GM19463 (cell line): ENCODE data around the gene SLC25A1.

Experiments
- ATAC-seq: cut with Tn5 transposase; IDR thresholded peaks from one replicate; pipeline ENCODE4 v1.9.1; 2021; ENCODE audit warnings: mild to moderate bottlenecking, moderate library complexity; ENCODE audit not compliant: unreplicated experiment

Gene SLC25A1

DNA sequence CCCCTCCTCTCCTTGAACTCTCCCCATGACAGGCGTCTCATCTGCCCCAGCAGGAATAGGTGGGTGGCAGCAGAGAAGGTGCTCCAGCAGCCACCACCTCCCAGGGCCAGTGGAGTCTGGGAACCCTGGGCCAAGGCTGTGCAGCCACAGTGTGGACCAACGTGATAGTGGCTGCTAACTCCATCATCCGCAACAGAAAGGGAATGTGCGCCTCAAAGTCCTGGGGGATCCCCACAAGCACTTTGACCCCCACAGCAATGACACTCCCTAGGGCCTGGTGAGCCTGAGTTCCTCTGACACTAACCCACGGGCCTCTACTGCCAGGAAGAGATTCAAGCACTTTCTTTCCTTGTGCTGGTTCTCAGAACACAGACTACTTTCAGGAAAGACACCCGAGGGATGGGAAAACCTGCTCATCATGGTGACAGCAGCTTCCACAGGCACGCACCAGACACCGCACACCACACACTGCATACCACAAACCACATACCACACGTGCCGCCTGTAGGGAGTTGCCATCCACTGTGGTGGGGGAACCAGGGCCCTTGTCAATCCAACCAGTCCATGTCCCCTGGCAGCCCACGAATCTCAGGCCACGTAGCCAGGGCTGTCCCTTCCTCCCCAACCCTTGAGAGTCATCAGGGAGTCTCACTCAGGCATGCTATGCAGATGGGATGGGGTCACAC, 3.4 kb upstream of the SLC25A1 start:
- no peak for ATAC-seq

DNA sequence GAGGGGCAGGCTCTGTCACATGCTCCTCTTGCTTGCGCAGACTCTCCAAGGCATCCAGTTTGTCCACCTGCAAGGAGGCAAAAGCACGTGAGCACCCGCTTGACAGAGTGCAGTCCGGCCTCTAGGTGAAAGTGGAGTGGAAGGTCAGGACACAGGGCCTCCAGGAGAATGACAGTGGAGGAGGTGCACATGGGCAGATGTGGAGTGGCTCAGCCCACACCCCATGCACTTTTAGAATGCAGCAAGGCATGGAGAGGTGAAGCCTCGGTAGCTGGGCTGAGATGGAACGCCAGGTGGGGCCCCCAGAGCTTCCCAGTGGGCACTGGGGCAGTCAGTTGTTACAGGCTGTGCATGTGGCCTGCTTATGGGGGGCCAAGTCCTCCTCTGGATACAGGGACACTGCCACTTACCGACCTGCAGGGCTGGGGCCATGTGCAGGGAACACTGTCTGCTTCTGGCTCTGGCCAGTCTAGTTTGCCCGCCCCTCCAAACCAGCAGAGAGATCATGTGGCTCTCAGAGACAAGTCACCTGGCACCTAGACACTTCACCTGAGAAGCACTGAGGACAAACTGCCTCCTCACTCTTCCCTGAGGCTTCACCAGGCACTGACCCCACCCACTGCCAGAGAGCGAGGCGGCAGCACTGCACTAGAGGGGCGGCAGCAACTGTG, 2.3 kb upstream of the SLC25A1 start:
- ATAC-seq = no peak

DNA sequence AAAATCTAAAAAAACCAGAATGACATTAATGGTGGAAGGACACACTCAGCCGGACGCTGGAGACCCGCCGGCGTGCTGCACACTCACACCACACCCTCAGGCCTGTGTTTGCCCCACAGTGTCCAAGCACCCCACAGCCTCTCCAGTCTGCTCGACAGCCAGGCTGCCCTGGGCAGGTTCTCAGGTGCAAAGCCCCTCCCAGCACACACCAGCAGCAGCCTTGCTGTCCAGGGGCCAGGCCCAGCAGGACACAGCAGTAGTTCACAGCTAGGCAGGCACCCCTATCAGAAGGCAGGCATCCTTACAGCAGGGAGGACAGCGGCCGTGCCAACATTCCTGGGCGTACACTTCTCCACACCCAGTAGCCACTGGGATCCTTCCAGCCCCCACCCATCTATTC, 1.7 kb upstream of the SLC25A1 start:
- ATAC-seq = no peak

GRCh38 chr22:19179497-19180048, 1.0 kb upstream of the SLC25A1 start:
- ATAC-seq = peak; percentile 39

- peak; percentile 28 for ATAC-seq
Observed at GRCh38 chr22:19178065-19178656, 375 bp downstream of the SLC25A1 start.

DNA sequence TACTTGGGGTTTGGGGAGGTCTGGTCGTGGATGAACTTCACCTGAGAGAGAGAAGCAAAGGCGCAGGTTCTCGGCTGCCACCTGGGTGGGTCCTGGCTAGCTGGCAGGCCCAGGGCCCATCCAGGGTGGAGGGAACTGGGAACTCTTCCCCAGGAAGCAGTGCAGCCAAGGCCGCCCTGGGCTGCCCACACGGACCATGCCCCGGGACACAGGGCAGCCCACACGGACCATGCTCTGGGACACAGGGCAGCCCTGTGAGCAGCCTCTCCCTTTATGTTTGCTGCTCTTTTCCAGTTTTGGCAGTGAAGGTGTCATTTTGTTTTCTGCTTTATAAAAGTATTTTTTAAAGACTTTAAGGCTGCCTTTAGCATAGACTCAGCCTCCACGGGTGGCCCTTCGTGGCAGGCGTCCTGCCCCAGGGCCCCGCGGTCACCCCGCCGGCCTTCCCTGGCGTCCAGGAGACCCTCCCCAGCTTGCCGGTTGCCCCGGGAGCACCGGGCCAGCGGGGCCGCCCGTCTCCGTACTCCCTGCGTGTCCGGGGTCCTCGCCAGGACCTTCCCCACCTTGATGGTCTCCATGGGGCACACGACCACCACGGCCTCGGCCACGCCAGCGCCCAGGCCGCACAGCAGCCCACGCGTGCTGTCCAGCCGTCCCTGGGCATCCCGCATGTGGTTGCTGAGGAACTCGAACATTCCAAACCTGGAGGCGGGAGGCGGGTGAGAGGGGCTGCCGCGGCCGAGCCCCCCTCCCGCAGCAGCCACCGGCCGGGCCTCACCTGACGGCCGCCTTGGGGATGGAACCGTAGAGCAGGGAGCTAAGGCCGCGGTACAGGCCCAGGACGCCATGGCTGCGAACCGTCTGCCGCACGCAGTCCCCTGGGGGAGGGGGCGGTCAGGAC, 1.1 kb downstream of the SLC25A1 start:
- no peak for ATAC-seq

- ATAC-seq = no peak
Observed at GRCh38 chr22:19176732-19177131, 1.8 kb downstream of the SLC25A1 start.

GRCh38 chr22:19176175-19176643, 2.3 kb downstream of the SLC25A1 start:
- ATAC-seq = no peak

GRCh38 chr22:19175602-19176174, 2.8 kb downstream of the SLC25A1 start:
- ATAC-seq = no peak

- ATAC-seq = no peak
Observed at GRCh38 chr22:19175026-19175601, 3.4 kb downstream of the SLC25A1 start.

DNA sequence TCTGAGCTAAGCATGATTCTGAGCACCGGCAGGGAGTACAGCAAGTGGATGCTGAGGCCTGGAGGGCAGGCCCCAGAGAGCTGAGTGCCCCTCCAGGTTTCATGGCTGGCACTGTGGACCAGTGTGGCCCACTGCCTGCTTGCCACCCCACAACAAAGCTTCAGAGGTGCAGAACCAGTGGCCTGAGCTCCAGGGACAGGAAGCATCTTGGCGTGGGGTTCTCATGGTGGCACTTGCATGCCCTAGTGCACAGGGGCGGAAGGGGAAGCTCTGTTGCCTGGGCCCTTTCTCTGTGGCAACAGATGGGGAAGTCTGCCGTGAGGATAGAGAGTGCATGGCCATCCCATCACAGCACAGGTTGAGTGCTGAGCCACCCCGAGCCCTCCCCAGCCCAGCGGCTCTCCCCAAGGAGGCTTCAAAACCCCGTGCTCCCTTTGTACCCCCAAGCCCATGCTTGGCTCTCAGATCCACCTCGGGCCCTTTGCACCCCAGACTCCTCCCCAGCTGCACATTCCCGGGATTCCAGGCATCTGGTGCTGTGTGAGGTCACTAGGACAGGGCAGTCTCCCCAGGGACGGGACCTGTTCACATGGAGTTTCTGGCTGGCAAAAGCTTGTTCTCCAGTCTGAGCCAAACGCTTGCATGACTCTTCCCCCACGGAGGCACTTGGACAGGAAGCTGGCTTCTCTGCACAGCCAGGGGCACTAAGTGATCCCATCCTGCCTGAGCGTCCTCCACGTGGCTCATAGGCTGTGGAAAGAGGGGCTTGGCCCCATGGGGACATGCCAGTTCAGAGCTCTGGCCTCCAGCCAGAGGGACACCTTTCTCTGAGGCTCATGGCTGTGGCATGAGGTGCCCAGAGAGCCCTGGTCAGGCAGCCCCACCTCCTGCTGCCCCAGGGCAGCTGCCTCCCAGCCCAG, 4.2 kb downstream of the SLC25A1 start:
- ATAC-seq = no peak

DNA sequence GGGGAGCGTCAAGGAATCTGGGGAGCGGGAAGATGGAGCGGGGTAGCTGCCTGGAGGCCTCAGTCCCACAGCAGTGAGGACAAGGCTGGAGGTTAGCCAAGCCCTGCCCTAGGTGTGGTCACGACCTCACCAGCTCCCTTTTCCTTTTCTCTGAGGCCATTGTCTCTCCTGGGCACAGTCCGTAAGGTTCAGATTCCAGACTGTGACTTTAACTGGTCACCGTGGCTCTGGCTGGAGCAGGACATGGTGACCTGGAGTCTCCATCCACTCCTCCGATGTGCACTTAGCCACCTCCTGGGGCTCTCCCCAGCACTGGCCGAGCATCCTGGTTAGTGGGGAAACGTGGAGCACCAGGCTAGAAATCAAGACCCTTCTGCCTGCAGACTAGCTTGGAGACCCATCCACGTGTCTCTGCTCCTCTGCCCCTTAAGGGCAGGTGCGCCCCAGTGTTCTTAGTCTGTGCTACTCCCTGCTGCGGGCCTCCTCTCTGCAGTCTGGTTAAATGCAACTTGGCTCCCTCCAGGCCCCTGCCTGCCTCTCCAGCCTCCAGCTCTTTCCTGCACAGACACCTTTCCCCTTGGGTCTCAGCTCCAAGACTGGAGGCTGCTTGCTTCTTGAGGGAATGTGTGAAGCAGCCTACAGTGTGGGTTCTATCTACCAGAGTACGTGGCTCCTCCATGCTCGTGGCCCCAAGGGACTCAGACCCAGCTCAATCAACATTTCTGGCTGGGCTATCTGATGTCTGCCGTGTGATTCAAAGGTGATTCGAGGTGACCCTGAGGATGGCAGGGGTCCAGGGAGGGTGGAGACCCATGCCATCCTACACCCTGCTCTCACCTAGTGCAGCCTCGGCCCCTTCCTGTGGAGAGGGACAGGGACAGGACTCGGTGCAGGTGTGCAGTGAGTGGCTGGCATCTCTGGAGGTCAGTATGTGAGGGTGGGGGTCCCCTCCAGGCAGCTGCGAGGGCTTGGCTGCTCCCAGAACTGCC, 5.2 kb downstream of the SLC25A1 start:
- ATAC-seq = no peak

GRCh38 chr22:19172213-19173046, 6.1 kb downstream of the SLC25A1 start:
- no peak for ATAC-seq

- ATAC-seq = no peak
Observed at GRCh38 chr22:19169947-19170318, 8.6 kb downstream of the SLC25A1 start.

DNA sequence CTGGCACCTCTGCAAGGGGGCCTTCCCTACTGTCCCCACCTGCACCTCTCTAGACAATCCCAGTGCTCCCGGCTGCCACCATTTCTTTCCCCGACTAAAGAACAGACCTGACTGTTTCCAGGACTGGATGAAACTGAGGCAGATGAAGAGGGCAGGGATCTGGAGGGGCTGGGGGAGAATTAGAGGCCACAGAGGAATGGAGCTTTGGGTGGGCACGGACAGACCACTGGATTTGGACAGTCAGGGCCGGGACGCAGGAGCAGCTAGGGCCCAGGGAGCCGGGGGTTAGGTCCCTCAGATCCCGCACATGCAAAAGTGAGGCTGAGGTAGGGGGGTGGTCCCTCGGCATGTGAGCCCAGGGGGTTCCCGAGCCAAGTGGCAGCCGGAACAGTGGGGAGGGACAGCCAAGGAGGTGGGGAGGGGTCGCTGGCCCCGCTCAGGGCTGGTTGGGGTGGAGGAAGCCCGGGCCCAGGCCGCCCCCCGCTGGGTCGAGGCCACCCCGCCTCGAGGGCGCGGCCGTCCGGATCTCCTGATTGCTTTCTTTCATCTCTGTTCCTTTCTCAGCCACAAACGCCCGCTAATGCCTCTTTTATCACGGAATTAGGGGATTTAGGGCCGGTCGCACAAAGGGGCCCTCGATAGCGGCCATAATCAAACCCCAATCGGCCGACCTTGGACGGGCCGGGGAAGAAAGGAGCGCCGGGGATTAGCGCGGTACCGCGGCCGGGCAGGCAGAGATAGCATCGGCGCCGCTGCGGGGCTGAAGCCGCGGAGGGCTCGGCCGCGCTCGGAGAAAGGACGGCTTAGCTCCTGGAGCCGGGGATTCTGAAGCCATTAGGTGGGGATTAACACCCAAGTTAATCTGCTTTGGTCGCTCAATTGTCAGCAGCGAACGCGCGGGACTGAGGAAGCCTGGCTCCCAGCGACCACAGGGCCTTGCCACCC, 9.3 kb downstream of the SLC25A1 start:
- no peak for ATAC-seq
